ENCODE results near the gene RXRA. TPM values are rescaled to one million over a fixed set of nuclear protein-coding genes. Genes with fewer than 3 reads are reported as not detected.

RXRA gene
- total and polyA plus RNA-seq, 2 of the 4 experiments (the other 2 are of a cell fraction), result 7.5 to 17.9 TPM

DNA sequence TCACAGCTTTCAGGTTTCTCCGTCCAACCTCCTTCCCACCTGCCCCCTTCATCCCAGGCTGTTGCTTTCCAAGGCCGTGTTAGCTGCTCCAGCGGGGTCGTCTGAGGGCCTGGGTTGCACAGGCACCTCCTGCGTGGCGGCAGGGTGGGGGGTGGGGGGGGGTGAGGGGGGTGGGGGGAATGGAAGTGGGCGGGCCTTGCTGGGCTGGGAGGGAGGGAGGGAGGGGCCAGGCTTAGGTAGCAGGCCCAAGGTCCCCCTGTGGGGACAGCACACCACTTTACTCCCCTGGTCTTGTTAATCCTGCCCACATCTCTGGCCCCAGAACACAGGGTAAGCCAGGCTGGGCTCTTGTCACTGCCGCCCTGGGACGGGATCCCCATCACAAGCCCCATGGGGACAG is 99.1 kb downstream of the RXRA start:
- no peak overlapping the region for H2AFZ ChIP-seq (replicated peaks; ENCODE audit: low read length, poor library complexity)
- no peak overlapping the region for H2BK15ac ChIP-seq (ENCODE audit: low read depth, low read length)
- no peak overlapping the region for H4K8ac ChIP-seq (ENCODE audit: low read depth in 2 of 2, low read length in 2 of 2)
- H3K18ac ChIP-seq (ENCODE audit: low read depth, low read length), result no peak overlapping the region
- no peak overlapping the region for H2BK120ac ChIP-seq (ENCODE audit: low read depth, low read length)
- no peak overlapping the region for H3K4me3 ChIP-seq (ENCODE audit: insufficient read depth, low read depth, low read length)
- no peak overlapping the region for H3K56ac ChIP-seq (ENCODE audit: extremely low read depth, insufficient read depth, low read length)
- intact Hi-C loops (cut with micrococcal nuclease), result no loop called here
- in situ Hi-C loops (cut with MboI; ENCODE audit: low sequenced_read_pairs), result loop anchor here (5.0 kb wide), 1 partner anchor 93 kb away; no protein-coding TSS in a partner anchor
- H3K79me1 ChIP-seq (ENCODE audit: low read depth in 1 of 2, low read length in 2 of 2), result peaks cover 0 to 5% of the 10 kb centered on the region in 2 experiments; a peak in 1 of 4 replicates
- no peak overlapping the region for H2AK5ac ChIP-seq (ENCODE audit: low read depth, low read length)
- no peak overlapping the region for H3K27ac ChIP-seq (ENCODE audit: insufficient read depth, low read length)
- POLR2A ChIA-PET (ENCODE audit: unreplicated experiment), result no interaction called here
- no peak overlapping the region for H3K9ac ChIP-seq (ENCODE audit: low read depth, low read length)
- no peaks in the 10 kb centered on the region for H3K9me3 ChIP-seq (ENCODE audit: control insufficient read depth, insufficient read depth, low read length)
- H2BK20ac ChIP-seq (ENCODE audit: low read depth, low read length), result no peak overlapping the region
- no peak overlapping the region for H4K5ac ChIP-seq (ENCODE audit: low read depth, low read length)
- dilution Hi-C loops (cut with HindIII; ENCODE audit: low sequenced_read_pairs, unreplicated experiment), result no loop called here
- CTCF ChIA-PET, result no interaction called here
- H3K14ac ChIP-seq (replicated peaks; ENCODE audit: low read depth, low read length), result no peak overlapping the region
- H2BK5ac ChIP-seq (ENCODE audit: low read depth, low read length, poor library complexity, severe bottlenecking), result no peak overlapping the region
- H3K4me1 ChIP-seq (ENCODE audit: control insufficient read depth, insufficient read depth, low read length), result no peaks in the 10 kb centered on the region
- no peaks in the 10 kb centered on the region for H3K9me1 ChIP-seq (ENCODE audit: insufficient read depth, low read length)
- WGBS, 2 experiments (ENCODE audit: extremely low coverage in 2 of 2, insufficient read length in 1 of 2), result no CpG with 5 or more reads among the region's 9 CpGs
- H3K4me2 ChIP-seq (ENCODE audit: low read depth, low read length), result no peak overlapping the region
- DNase-seq, result no peak
- no TSS peak for BruUV-seq (replicated peaks)
- H3K27me3 ChIP-seq (ENCODE audit: control insufficient read depth, insufficient read depth, low read length), result no peaks in the 10 kb centered on the region
- H2AK9ac ChIP-seq (replicated peaks; ENCODE audit: low read depth, low read length, poor library complexity), result no peak overlapping the region
- no peak for ATAC-seq (ENCODE audit: low read depth)
- H4K91ac ChIP-seq (ENCODE audit: insufficient read depth, low read depth, low read length), result no peak overlapping the region
- no peak overlapping the region for H3K4ac ChIP-seq (ENCODE audit: low read depth, low read length)
- H3K36me3 ChIP-seq (ENCODE audit: control insufficient read depth, insufficient read depth, low read length), result peaks cover 63% of the 10 kb centered on the region
- H3K23ac ChIP-seq (ENCODE audit: low read depth, low read length), result no peak overlapping the region
- peaks cover 19% of the 10 kb centered on the region for H4K20me1 ChIP-seq (ENCODE audit: insufficient read depth, low read length)
- no peak for TF ChIP-seq CEBPB (IDR thresholded peaks at IDR 0.05; ENCODE audit: low read depth, low read length)
- TF ChIP-seq, protein P1, sequence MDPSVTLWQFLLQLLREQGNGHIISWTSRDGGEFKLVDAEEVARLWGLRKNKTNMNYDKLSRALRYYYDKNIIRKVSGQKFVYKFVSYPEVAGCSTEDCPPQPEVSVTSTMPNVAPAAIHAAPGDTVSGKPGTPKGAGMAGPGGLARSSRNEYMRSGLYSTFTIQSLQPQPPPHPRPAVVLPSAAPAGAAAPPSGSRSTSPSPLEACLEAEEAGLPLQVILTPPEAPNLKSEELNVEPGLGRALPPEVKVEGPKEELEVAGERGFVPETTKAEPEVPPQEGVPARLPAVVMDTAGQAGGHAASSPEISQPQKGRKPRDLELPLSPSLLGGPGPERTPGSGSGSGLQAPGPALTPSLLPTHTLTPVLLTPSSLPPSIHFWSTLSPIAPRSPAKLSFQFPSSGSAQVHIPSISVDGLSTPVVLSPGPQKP (IDR thresholded peaks at IDR 0.05; ENCODE audit: borderline replicate concordance, low read depth, low read length), result no peak
- TF ChIP-seq FOS (IDR thresholded peaks at IDR 0.05; ENCODE audit: low read depth, low read length), result no peak
